Ramos (cell line): ENCODE data around the gene SLC6A11.

Experiments used
- in situ Hi-C: fragments of 300-500 bp; cut with MboI; formaldehyde crosslinking; loops from one replicate; pipeline ENCODE4 v1.14.3; 2022; ENCODE audit warnings: low sequenced_read_pairs; ENCODE audit not compliant: unreplicated experiment

The SLC6A11 gene

DNA sequence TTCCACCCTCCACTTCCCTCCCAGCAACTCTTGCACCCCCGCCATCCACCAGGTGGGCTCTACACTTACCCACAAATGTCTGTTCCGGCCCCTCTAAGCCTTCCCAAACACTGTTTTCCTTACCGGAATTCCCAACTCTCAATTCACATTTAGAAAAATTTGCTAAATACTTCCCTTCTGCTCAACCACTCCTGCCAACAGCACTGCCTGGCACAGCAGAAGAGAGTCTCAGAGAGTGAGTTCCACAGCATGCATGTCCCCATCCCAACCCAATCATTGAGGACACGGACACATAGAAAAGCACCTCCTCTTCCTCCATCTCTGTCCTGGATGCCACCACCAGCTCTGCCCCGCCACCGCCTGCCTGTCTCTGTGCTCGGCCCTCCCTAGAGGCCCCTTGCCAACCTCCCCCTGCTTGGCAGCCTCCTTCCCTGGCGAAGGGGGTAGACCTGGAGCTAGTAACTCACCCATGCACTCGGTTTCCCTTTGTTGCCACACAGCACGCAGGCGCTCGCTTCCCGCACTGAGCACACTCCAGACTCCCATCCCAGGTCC, 110.3 kb downstream of the SLC6A11 start:
- in situ Hi-C loops: no loop called here

DNA sequence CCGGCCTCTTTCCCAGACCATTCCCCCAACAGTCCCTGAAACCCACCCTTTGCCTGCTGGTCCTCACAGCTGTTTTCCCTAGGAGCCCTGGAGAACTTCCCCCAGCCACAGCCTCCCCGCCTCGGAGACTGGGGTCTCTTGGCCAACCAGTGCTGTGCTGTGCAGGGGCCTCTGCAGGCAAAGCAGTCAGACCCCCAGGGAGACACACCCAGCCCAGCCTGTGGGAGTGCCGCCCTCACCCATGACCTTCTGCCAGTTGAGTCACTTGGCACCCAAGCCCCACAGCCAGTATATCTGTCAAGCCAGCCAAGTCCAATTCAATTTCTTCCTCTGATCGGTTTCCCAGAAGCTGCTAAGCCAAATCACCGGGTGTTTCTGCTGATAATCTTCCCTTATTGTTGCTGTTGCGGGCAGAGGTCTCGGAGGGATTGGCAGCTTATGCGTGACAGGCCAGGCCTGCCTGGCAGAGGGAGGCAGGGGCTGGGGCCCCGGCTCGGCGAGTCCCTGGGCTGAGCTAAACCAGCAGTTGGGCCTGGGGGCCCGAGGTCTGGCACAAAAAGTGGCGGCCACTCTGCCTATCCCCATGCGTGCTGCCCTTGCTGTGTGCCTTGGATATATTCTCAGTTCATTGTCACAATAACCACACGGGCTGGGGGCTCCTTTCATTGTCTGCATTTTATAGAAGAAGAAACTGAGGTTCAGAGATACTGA, 110.9 kb downstream of the SLC6A11 start:
- in situ Hi-C loops: no loop called here

DNA sequence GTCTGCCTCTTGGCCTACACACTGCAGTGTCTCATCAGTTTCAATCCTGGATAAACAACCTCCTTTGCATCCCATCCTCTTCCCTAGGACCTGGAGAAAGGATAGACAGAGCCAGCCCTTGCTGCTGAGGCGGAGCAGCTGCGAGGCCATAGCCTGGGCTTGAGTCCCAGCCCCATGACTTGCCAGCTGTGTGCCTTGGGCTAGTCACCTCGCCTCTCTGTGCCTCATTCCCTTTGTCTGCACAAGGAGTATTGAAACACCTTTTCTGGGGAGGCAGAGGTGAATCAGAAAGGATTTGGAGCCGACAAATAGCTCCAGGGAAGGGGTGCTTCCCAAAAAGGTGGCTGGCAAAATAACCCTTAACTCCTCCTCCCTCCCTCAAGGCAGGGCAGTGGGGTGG, 111.5 kb downstream of the SLC6A11 start:
- in situ Hi-C loops: no loop called here

DNA sequence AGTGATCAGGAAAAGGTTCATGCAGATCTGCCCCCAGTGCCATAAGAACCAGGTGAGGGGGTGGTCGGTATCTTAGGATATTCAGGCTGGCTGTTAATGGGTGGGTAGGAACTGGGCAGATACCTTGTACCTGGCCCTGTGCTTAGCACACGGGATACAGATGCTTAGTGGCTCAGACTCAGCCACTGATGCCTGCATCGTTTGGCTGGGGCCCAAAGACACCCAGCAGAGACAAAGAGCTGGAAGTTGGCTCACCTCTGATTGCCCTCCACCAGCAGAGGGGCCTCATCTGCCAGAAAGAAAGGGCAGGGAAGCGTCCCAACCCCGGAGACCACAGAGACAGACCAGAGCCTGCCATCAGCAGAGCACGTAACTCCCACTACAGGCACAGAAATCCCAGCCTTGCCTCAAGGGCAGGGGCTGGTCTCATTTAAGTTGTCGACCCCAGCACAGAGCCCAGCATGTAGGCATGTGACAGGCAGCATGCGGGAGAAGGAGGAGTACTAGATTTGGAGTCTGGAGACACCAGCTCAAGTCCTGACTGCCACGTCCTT, 112.5 kb downstream of the SLC6A11 start:
- in situ Hi-C loops: no loop called here

DNA sequence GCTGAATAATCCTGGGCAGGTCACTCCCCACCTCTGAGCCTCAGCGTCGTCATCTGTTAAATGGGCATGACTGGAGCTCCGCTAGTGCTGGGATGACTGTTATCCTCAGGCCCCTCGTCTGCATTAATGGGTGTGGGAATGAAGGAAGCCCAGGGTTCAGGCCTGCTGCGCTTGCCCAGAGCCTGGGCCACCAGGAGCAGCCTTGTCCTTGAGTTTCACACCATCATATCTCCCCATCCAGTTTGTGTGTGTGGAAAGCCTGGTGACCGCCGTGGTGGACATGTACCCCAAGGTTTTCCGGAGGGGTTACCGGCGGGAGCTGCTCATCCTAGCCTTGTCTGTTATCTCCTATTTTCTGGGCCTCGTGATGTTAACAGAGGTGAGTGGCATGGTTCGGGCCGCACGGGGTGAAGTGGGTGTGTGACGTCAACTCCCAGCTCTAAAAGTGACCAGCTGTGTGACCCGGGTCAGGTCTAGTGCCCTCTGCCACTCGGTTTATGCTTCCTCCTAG, 113.0 kb downstream of the SLC6A11 start:
- in situ Hi-C loops: no loop called here

DNA sequence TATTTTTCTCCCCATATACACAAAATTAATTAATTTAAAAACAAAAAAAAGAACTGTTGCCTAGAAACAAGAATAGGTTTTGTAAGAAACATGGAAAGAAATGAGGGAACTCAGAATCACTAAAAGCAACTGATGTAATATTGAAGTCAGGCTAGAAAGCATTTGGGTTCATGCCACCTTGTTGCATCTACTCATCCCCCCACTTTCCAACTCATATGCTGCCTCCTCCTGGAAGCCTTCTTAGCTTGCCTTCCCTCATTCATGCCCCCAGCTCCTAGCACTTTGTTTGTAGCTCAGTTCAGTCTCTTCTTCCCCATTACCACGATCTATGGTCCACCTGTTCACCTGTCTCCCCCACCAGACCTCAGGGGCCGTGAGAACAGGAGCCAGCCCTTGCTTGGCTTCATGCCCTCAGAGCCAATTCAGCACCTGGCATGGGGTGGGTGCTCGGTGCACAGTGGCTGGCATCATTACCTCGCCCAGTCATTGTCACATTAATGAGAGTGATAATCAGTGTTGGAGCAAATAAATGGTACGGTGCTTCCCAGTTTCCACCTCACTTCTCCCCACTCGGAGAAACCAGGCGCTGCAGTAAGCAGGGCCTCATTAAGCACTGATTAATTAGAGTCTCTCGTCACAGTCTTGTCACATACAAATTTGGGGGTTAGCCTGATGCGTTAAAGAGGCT, 114.1 kb downstream of the SLC6A11 start:
- in situ Hi-C loops: no loop called here

DNA sequence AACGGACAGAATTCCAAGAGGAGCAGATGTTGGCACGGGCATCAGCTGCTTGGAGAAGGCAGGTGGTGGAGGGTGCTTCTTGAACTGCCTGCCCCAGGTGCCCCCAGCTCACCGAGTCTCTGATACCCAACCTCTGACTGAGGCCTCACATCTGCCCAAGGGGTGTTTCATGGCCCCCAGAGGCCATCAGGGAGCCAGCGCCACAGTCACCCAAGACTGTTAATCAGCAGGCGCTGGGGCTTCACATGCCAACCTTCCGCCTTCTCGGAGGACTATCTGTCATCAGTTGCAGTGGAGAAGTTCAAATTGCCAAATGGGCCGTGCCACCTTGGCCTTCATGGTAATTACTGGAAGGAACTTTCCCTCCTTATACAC, 114.6 kb downstream of the SLC6A11 start:
- in situ Hi-C loops: no loop called here

DNA sequence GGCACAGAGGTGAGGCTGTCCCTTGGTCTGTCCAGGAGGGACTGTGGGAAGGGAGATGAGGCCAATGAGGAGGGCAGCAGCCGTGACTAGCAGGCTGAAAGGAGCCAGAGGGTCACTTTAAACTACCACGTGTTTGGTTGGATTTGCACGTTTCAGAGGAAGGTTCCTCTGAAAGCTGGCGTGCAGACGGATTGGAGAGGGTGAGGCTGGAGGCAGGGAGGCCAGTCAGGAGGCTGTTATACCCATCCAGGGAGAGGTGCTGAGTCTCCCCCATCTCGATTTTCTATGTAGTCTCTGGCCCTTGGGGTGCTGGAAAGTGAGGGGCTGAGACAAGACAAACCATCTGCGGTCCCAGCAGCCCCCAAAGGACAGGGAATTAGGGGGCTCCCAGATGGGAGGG, 116.6 kb downstream of the SLC6A11 start:
- in situ Hi-C loops: no loop called here

DNA sequence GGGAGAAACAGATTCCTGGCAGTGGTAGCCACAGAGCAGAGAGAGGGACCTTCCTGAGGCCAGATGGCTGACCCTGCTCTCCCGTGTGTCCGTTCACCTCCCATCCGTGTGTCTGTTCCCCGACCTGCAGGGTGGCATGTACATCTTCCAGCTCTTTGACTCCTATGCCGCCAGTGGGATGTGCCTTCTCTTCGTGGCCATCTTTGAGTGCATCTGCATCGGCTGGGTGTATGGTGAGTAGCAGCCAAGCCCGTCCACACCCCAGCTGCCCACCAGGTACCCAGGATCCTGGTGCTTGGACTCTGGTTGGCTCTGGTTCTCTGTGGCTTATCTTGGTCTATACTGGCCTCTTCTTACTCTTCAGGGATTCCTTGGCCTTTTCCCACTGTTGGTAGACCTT, 117.0 kb downstream of the SLC6A11 start:
- in situ Hi-C loops: no loop called here

DNA sequence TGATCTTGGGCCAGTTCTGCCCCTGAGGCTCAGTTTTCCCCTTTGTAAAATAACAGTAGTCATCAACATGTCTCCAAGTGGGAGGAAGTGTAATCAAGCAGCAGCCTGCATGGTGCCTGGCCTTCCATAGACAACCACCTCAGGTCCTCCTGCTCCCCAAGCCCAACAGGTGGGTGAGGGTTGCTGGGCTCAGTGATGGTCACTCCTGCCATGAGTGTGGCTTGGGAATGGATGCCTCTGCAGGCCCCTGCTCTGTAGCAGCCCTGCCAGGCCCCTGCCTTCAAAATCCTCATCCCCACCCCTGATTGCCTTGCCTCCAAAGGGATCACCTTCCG, 117.4 kb downstream of the SLC6A11 start:
- in situ Hi-C loops: no loop called here

DNA sequence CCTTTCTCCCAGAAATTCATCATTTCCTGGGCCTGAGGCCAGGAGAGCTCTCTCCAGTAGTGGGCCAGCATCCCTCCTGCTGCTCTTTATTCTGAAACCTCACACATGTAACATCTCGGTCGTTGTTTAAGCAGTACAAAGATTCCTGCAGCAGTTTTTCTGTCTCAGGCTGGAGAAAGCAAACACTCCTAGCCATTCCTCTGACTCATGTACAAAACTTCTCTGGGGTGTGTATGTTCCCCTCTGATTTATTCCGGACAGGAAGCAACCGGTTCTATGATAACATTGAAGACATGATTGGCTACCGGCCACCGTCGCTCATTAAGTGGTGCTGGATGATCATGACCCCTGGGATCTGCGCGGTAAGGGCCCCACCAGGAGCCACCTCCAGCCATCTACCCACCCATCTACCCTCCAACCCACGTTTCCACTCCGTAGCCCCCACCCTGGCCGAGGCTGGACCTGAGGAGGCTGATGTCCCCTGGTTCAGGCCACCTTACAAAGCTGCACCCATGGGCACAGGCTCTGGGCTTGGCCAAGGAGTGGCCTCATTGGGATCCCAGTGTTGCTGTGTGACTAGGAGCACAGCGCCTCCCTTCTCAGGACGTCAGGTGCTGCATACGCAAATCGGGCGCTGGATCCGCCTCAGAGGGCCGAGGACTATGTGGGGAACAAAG, 117.9 kb downstream of the SLC6A11 start:
- in situ Hi-C loops: no loop called here

DNA sequence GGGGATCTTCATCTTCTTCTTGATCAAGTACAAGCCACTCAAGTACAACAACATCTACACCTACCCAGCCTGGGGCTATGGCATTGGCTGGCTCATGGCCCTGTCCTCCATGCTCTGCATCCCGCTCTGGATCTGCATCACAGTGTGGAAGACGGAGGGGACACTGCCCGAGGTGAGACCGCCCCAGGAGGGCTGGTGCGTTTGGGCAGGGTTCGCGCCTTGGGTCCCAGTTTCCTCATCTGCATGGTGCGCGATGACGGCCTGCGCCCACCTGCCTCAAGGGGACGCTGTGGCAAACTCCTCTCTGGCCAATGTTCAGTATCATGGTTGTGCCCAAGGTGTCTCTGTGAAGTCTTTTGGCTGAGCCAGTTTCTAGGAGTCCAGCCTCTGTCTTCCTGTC, 119.0 kb downstream of the SLC6A11 start:
- in situ Hi-C loops: no loop called here

DNA sequence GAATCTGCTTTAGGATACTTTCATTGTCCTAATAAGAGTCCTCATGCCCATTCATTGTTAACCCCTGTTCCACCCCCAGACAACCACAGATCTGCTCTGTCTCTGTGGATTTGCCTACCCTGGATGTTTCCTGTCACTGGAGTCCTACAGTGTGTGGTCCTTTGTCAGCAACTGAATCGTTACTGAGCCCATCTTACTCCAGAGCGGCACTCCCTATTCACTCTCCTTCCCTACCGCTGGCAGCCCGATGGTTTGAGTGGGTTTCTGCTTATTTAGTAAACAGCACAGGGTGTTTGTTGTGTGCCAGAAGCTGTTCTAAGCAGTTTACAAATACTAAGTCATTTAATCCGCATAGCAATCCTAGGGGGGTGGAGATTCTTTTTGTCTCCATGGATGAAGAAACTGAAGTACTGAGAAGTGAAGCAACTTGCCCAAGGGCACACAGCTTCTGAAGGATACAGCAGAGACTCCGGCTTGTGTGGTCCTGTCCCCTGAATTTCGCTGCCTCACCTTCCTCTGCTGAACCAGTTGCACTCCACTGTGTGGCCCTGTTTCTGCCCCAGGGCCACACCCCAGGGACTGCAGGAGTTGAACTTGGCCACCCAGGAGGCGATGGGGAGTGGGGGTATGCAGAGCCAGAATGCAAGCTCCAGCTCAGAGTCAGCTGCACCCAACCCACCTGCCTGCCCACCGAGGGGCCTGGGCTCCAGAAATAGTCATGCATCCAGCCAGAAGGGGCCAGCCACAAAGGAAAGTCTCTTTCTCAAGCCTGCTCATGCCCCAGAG, 120.0 kb downstream of the SLC6A11 start:
- in situ Hi-C loops: no loop called here

DNA sequence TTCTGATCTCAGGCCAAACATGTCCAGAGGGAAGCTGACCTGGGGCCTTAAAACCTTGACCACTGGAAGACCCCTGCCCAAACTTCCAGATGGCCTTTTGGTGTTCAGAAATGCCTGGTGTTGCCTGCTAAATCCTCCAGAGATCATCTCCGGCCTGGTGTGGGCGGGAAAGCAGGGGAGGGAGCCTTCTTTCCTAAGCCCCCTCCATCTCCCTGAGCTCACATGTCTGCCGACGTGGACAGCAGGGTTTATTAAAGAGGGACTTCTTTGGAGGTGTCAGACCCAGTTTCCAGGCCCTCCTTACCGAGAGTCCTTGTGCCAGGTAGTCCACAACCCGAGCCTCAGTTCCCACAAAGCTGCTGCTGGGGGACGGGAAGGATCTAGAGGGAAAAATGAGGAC, 120.7 kb downstream of the SLC6A11 start:
- in situ Hi-C loops: no loop called here

DNA sequence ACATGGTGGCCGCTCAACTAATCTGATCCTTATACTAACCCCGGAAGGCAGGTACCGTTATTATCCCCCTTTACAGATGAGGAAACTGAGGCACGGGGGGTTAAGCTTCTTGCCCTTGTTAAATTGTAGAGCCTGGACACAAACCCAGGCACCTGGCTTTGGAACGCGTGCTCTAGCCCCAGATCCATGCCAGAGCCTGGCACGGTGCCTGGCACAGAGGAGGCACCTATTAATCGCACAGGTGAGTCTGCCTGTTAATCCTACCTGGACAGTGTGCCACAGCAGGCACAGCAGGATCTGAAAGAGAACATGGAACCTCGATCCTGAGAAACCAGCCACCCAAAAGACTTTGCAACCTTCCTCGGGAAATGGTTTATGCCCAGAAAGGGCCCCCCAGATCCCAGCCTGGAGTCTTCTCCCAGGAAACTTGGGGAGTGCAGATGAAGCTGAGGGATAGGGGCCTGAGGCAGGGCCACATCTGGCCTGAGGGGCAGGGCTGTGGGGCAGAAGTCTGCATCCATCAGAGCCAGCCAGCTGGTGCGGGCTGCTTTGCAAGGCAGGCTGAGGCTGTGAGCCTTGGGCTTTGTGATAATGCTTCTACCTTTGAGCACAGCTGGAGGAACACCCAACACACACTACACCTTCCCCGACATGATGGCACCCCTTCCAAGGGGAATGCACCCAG, 121.3 kb downstream of the SLC6A11 start:
- in situ Hi-C loops: no loop called here

DNA sequence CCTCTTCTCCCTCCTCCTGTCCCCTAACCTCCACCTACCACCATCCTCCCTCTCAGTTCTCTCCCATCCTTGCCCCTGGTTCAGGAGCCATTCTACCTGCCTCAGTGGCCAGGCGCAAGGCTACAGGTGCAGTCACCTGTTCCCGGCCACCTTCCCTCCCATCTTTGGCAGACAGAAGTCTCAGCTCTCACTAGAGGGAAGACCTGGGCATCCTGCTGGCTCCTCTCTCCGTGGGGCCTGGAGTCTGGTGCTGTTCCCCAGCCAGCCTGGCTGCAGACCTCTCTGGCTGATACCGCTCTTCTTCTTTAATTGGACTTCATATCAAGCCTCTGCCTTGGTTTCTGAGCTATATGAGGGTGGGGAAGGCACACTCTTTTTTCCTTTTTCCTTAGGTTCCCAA, 123.5 kb downstream of the SLC6A11 start:
- in situ Hi-C loops: no loop called here

DNA sequence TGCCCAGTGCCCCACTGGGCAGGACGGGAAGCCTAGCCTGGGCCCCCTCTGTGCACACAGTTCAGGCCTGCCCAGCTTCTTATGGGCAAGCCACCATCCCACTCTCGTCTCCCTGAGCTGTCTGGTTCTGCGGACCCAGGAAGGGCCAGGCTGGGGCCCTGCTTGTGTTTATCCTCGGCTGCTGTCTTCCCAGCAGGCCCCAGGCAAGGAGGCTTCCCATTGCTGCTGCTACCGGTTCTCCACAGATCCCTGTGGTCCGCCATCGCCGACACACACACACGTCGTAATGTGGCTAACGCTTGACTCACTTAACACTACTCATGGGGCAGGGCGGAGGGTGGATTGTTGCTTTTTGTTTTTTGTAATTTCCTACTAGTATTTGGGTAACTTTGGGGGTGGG, 124.1 kb downstream of the SLC6A11 start:
- in situ Hi-C loops: no loop called here

DNA sequence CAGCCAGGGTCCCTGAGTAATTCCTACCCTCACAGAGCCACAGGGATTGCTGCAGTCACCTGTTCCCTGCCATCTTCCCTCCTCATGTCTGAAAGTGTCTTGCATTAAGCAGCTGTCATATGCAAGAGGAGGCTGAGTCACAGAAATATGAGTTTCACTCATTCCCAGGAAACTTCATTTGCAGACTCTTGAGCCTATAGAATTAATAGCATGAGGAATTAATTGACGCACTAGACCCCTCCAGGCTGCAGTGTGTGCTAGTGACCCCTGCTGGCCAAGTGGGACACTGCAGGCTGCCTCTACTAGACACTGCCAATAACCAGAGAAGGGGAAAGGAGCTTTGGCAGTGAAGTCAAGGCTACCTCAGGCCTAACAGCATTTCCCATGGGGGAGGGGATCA, 125.9 kb downstream of the SLC6A11 start:
- in situ Hi-C loops: no loop called here

DNA sequence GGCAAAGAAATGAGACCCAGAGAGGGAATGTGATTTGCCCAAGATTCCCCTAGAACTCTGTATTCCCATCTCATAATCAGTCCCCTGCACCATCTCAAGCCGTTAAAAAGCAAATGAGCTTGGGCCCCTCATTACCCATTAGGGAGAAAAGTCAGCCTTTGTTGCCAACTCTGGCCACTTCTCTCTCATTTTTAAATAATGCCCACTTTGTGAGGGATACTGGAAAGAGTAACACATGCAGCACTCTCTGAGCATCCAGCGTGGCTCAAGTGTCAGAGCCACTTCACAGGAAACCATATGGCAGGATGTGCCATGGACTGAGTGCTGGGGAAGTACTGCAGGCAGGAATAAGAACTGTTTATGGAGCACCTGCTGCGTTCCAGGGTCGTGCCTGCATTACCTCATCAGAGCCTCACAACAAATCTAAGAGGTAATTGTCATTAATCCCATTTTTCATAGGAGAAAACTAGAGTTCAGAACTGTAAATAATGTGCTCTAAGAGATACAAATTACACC, 126.7 kb downstream of the SLC6A11 start:
- in situ Hi-C loops: no loop called here
